Kidney (tissue), 14 donors: Measurements from ENCODE around the gene AMBN. TPM values are rescaled to one million over a fixed set of nuclear protein-coding genes. Genes with fewer than 3 reads are reported as not detected.
A peak's percentile ranks its signal among the peaks of the same experiment; 100 is the strongest.

Source experiments
- DNase-seq, 5 donors: peaks; one replicate each; pipeline ENCODE4 v3.0.0-alpha.2; 2013 to 2020
- FAIRE-seq: peaks from 2 replicates; lab custom pipeline; 2012; peaks lifted over from hg19 to GRCh38; lab: Jason Lieb, UNC
- H3K27ac ChIP-seq, 2 donors: one replicate each; pipeline ENCODE4 v1.7.0; 2013; ENCODE audit warnings: low read depth in 2 of 2, low read length in 2 of 2, inconsistent platforms in 1 of 2
- H3K27me3 ChIP-seq: one replicate; pipeline ENCODE4 v1.7.1; 2013; ENCODE audit warnings: low read length, inconsistent platforms; ENCODE audit not compliant: control insufficient read depth, insufficient read depth
- H3K36me3 ChIP-seq, 3 donors: one replicate each; pipeline versions ENCODE4 v1.7.0 to v1.7.1; 2013; ENCODE audit warnings: low read length in 3 of 3, control low read depth in 1 of 3, inconsistent platforms in 1 of 3; ENCODE audit not compliant: insufficient read depth in 3 of 3, control insufficient read depth in 2 of 3
- H3K4me1 ChIP-seq, 3 donors: one replicate each; pipeline versions ENCODE4 v1.7.0 to v1.7.1; 2013; ENCODE audit warnings: low read length in 3 of 3, inconsistent platforms in 1 of 3, low read depth in 1 of 3; ENCODE audit not compliant: control insufficient read depth in 2 of 3, insufficient read depth in 2 of 3
- H3K4me3 ChIP-seq, 3 donors: one replicate each; pipeline versions ENCODE4 v1.7.0 to v1.8.1; 2013; ENCODE audit warnings: low read length in 3 of 3, control low read depth in 1 of 3, inconsistent platforms in 1 of 3
- H3K9ac ChIP-seq, 3 donors: one replicate each; pipeline versions ENCODE4 v1.7.0 to v1.7.1; 2013; ENCODE audit warnings: low read length in 3 of 3, control low read depth in 1 of 3, inconsistent platforms in 1 of 3
- H3K9me3 ChIP-seq, 3 donors: one replicate each; pipeline versions ENCODE4 v1.7.0 to v1.7.1; 2013; ENCODE audit warnings: low read length in 3 of 3, control low read depth in 1 of 3, inconsistent platforms in 1 of 3; ENCODE audit not compliant: control insufficient read depth in 2 of 3, insufficient read depth in 1 of 3
- intact Hi-C: fragments of 100-400 bp; cut with DNase I; formaldehyde crosslinking; loops from one replicate; pipeline ENCODE4 v1.11.1; 2022
- polyA plus RNA-seq: library from polyadenylated mRNA; stranded (reverse); fragments of 350-450 nt; fragmentation: Illumina TruSeq; extraction: RNeasy Lipid Tissue Mini Kit (QIAGEN cat#74804); gene quantifications from one replicate; pipeline ENCODE4 v1.2.3, GENCODE V29; 2014; ENCODE audit warnings: low read depth, low replicate concordance; ENCODE audit not compliant: insufficient read depth
- total RNA-seq: library from RNA; stranded (reverse); fragmentation: NEBNext Ultra II Directional; extraction: Animal tissue kit (Norgen Biotek cat#: 25700); gene quantifications from one replicate; pipeline ENCODE4 v1.2.1, GENCODE V29; 2021
- TF ChIP-seq, protein P1 (sequence below): IDR thresholded peaks from 3 replicates; pipeline ENCODE4 v1.5.1; 2012; ENCODE audit warnings: mild to moderate bottlenecking, moderate library complexity, borderline replicate concordance; ENCODE audit not compliant: insufficient read depth; ENCODE audit errors: extremely low read depth
- donor health status: control.
- donor health status: control.
- donor health status: control.
- donor health status: control.
- donor health status: control.
- donor health status: DM: yes; HTN: yes; CAD: no.
- donor health status: Normal renal cell carcinoma (clear cell type).

AMBN gene
- total and polyA plus RNA-seq, 2 donors from 2014 or later = not detected

DNA sequence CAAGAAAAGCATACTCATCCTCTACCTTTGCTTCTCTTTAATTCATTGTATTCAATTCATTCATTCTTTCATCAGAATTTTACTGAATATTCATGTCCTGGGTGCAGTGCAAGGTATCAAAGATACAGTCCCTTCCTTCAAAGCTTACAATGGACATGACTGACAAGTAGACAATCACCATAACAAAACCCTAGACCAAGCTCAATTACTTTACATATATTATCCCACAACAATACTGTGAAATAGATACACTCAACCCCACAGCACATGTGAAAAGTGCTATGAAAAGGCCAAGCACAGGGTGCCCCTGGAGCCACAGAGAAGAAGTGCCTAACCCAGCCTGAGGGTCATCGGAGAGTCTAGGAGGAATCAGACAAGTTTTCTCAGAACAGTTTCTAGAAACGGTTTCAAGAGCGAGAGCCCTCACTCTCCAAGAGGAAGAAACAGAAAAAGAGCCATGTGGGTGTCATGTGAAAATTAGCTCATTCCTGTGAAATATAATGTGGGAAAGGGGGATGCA, 15.3 kb downstream of the AMBN start:
- FAIRE-seq (no peak), DNase-seq (no peak)
- intact Hi-C loops = no loop called here
- Histone ChIP-seq H3K9me3 (no peaks in the 10 kb centered on the region), H3K4me3 (no peak overlapping the region), H3K27me3 (no peaks in the 10 kb centered on the region), H3K27ac (no peak overlapping the region), H3K9ac (no peak overlapping the region), H3K36me3 (no peaks in the 10 kb centered on the region), H3K4me1 (no peaks in the 10 kb centered on the region)
- TF ChIP-seq, protein P1, sequence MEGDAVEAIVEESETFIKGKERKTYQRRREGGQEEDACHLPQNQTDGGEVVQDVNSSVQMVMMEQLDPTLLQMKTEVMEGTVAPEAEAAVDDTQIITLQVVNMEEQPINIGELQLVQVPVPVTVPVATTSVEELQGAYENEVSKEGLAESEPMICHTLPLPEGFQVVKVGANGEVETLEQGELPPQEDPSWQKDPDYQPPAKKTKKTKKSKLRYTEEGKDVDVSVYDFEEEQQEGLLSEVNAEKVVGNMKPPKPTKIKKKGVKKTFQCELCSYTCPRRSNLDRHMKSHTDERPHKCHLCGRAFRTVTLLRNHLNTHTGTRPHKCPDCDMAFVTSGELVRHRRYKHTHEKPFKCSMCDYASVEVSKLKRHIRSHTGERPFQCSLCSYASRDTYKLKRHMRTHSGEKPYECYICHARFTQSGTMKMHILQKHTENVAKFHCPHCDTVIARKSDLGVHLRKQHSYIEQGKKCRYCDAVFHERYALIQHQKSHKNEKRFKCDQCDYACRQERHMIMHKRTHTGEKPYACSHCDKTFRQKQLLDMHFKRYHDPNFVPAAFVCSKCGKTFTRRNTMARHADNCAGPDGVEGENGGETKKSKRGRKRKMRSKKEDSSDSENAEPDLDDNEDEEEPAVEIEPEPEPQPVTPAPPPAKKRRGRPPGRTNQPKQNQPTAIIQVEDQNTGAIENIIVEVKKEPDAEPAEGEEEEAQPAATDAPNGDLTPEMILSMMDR = no peak

DNA sequence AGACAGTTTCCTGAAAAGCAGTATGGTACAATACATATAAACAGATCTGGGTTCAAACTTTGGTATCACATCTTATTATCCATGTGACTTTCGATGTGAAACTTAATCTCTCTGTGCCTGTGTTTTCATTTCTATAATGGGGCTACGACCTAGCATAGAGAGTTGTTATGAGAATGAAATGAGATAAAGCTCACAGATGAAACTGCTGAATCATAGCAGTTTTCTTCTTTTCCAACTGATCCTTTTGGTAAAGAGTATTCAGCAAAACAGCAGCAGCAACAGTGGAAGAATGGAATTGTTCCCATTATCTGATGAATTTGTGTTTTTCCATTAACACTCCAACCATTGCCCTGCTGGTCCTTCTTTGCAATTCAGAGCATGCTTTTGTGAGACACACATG, 16.3 kb downstream of the AMBN start:
- intact Hi-C loops = no loop called here
- FAIRE-seq (no peak), DNase-seq (no peak)
- no peaks in the 10 kb centered on the region for H3K4me1 ChIP-seq
- no peaks in the 10 kb centered on the region for H3K36me3 ChIP-seq
- no peaks in the 10 kb centered on the region for H3K9me3 ChIP-seq
- TF ChIP-seq, protein P1 = no peak
- H3K9ac ChIP-seq = no peak overlapping the region
- no peak overlapping the region for H3K27ac ChIP-seq
- H3K4me3 ChIP-seq = no peak overlapping the region
- H3K27me3 ChIP-seq = no peaks in the 10 kb centered on the region

DNA sequence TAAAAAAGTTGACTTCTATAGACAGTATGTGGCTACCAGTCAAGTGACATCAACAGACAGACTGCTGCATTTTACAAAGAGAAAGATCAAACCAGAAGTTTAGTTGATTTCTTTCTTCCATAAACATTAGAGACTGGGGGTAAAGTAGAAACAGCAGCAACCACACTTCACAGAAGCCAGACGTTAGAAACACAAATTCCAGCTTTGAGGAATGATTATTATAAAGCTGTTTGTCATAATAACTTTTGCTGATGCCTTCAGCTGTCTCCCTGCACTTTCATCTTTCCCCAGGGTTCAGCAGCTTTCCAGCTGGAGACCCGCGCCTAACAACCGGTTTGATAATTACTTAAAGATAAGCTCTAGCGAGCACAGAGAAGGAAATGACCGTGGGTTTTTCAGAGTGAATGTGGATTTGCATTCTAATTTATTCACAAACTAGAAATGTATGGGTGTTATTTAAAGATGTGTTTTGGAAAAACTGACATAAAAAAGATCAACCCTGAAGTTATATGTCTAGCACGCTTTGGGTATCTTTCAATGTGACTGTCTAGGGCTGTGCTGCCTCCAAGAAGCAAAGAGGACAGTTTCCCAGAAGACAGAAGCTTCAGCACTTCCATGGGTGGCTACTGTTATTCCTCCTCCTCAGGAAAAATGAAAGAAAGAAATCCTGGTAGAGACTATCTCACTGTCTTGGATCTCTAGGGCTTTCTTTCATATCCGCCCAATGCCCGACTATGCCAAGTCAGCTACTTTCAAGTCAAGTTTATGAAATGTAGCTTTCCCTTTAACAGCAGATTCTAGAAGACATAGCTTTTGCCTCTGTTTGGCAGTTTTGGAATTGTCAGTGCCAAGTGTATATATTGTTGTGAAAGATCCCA, 21.5 kb downstream of the AMBN start:
- TF ChIP-seq, protein P1 = no peak
- H3K4me3 ChIP-seq = peak overlapping the region in 2 of 3 donors; percentile 63 to 68
- DNase-seq = peak in 4 of 5 donors; percentile 38 to 78 (median 60)
- H3K36me3 ChIP-seq = no peaks in the 10 kb centered on the region
- no peak for FAIRE-seq
- intact Hi-C loops = no loop called here
- peaks cover 0 to 6% (median 2%) of the 10 kb centered on the region in 3 donors for H3K4me1 ChIP-seq
- H3K9me3 ChIP-seq = no peaks in the 10 kb centered on the region
- peak overlapping the region in 1 of 2 donors; percentile 51 for H3K27ac ChIP-seq
- H3K9ac ChIP-seq = peak overlapping the region in 1 of 3 donors; percentile 9
- H3K27me3 ChIP-seq = no peaks in the 10 kb centered on the region
